Lower leg skin (tissue), 4 donors: Measurements from ENCODE around the gene KIF13A. TPM values are rescaled to one million over a fixed set of nuclear protein-coding genes. Genes with fewer than 3 reads are reported as not detected.

Experiments used
- DNase-seq, 2 donors: peaks; one replicate each; pipeline ENCODE4 v3.0.0-alpha.2; 2019; ENCODE audit warnings: low spot score in 2 of 2
- H3K4me3 ChIP-seq: fragments of 200-600 bp; sonication (generic); 2 replicates; pipeline ENCODE4 v1.5.1; 2017; ENCODE audit warnings: mild to moderate bottlenecking, low read depth; ENCODE audit not compliant: poor library complexity, severe bottlenecking
- CTCF ChIP-seq, 3 donors: fragments of 450-650 bp; IDR thresholded peaks; one replicate each; pipeline ENCODE4 v1.5.1; 2016; ENCODE audit warnings: antibody characterized with exemption in 3 of 3, mild to moderate bottlenecking in 3 of 3, moderate library complexity in 2 of 3
- POLR2A ChIP-seq, 2 donors: fragments of 450-650 bp; IDR thresholded peaks; one replicate each; pipeline ENCODE4 v1.6.1; 2016 to 2017; ENCODE audit warnings: antibody characterized with exemption in 2 of 2, mild to moderate bottlenecking in 1 of 2, moderate library complexity in 1 of 2
- WGBS, 2 donors: methylation state at CpG; one replicate each; pipeline ENCODE4 v1.1.5; 2018; 5-methylcytosine and 5-hydroxymethylcytosine counted together
- intact Hi-C: fragments of 100-400 bp; cut with DNase I; formaldehyde crosslinking; loops from one replicate; pipeline ENCODE4 v1.15.0; 2023; ENCODE audit warnings: low total_unique reads
- total RNA-seq, 4 donors: library from RNA; depleted of rRNA; stranded (reverse); fragments of >200 nt; gene quantifications; one replicate each; pipeline ENCODE4 v1.1.0, GENCODE V29; 2016

KIF13A gene
- total RNA-seq, 4 donors from 2014 or later: 54.4 to 88.5 (median 60.6) TPM

GRCh38 chr6:17910189-17910588, 77.2 kb downstream of the KIF13A start:
- H3K4me3 ChIP-seq: no peak overlapping the region
- TF ChIP-seq POLR2A (IDR thresholded peaks at IDR 0.05) (no peak), CTCF (IDR thresholded peaks at IDR 0.05) (no peak)
- intact Hi-C loops: no loop called here
- WGBS, 2 donors: 62 to 68% methylated on average over 2 of the region's 2 CpGs
- no peak for DNase-seq

- TF ChIP-seq POLR2A (IDR thresholded peaks at IDR 0.05): no peak
- no peak for TF ChIP-seq CTCF (IDR thresholded peaks at IDR 0.05)
- WGBS, 2 donors: 69 to 85% methylated on average over 4 of the region's 4 CpGs
- no peak for DNase-seq
- no peak overlapping the region for H3K4me3 ChIP-seq
- intact Hi-C loops: no loop called here
Measured at GRCh38 chr6:17908831-17909230, 78.6 kb downstream of the KIF13A start.

- H3K4me3 ChIP-seq: no peak overlapping the region
- intact Hi-C loops: no loop called here
- no peak for TF ChIP-seq CTCF (IDR thresholded peaks at IDR 0.05)
- no peak for TF ChIP-seq POLR2A (IDR thresholded peaks at IDR 0.05)
- 18 to 34% methylated on average over 7 of the region's 7 CpGs for WGBS, 2 donors
- DNase-seq: peak; percentile 91 to 94
Measured at GRCh38 chr6:17907406-17908229, 79.8 kb downstream of the KIF13A start.

- no peak for TF ChIP-seq POLR2A (IDR thresholded peaks at IDR 0.05)
- no peak for TF ChIP-seq CTCF (IDR thresholded peaks at IDR 0.05)
- intact Hi-C loops: no loop called here
- no peak overlapping the region for H3K4me3 ChIP-seq
- WGBS, 2 donors: 91 to 96% methylated on average over 2 of the region's 2 CpGs
- no peak for DNase-seq
Measured at GRCh38 chr6:17905611-17906592, 81.5 kb downstream of the KIF13A start.

- intact Hi-C loops: no loop called here
- no peak overlapping the region for H3K4me3 ChIP-seq
- 77 to 78% methylated on average over 6 of the region's 6 CpGs for WGBS, 2 donors
- DNase-seq: no peak
- TF ChIP-seq POLR2A (IDR thresholded peaks at IDR 0.05) (no peak), CTCF (IDR thresholded peaks at IDR 0.05) (no peak)
Measured at GRCh38 chr6:17904491-17905120, 82.8 kb downstream of the KIF13A start.
